ENCODE measurements around the gene AICDA. TPM values are rescaled to one million over a fixed set of nuclear protein-coding genes. Genes with fewer than 3 reads are reported as not detected.
"Not testable (repeated sequence)": the region's sequence is repeated elsewhere in the genome, so short reads cannot be mapped to it uniquely, and the experiment has no call there.

AICDA gene
- polyA plus RNA-seq, 3 donors, result 0.13 to 0.15 TPM; not detected in 1

DNA sequence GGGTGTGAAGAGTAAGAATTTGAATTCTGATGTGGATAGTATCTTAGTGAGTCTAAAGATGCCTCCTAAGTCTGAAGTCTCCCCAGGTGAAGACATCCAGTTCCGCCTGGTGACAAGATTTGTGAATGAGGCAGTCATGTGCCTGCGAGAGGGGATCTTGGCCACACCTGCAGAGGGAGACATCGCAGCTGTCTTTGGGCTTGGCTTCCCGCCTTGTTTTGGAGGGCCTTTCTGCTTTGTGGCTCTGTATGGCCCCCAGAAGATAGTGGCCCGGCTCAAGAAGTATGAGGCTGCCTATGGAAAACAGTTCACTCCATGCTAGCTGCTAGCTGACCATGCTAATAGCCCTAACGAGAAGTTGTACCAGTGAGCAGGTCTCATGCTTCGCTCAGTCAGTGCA is 24.6 kb upstream of the AICDA start:
- Histone ChIP-seq H3K9ac (ENCODE audit: insufficient read depth, low read length, poor library complexity, severe bottlenecking) (no peak overlapping the region), H3K36me3 (replicated peaks in 1 of 2; ENCODE audit: control insufficient read depth in 1 of 2, insufficient read depth in 2 of 2, low read length in 2 of 2) (no peaks in the 10 kb centered on the region), H3K4me2 (replicated peaks; ENCODE audit: extremely low read depth, low read length, poor library complexity, severe bottlenecking) (no peak overlapping the region), H3K4me3 (replicated peaks in 1 of 3; ENCODE audit: low read depth in 2 of 3, low read length in 3 of 3) (no peak overlapping the region), H3K9me3 (replicated peaks in 1 of 2; ENCODE audit: control insufficient read depth in 1 of 2, insufficient read depth in 1 of 2, low read length in 2 of 2) (no peaks in the 10 kb centered on the region), H3K4me1 (ENCODE audit: control insufficient read depth in 1 of 2, insufficient read depth in 2 of 2, low read length in 2 of 2) (no peaks in the 10 kb centered on the region), H3K27ac (ENCODE audit: low read depth in 1 of 2, low read length in 2 of 2) (no peak overlapping the region), H3K79me2 (ENCODE audit: insufficient read depth, low read length) (no peaks in the 10 kb centered on the region), H3K27me3 (ENCODE audit: control insufficient read depth in 2 of 2, insufficient read depth in 2 of 2, low read length in 2 of 2) (no peaks in the 10 kb centered on the region), H4K20me1 (ENCODE audit: insufficient read depth, low read length) (no peaks in the 10 kb centered on the region), H2AFZ (ENCODE audit: insufficient read depth, low read depth, low read length, poor library complexity, severe bottlenecking) (no peak overlapping the region)
- no peaks in the 10 kb centered on the region for H3K36me3 Mint-ChIP-seq
- no peaks in the 10 kb centered on the region for H3K4me1 Mint-ChIP-seq
- peaks cover 0 to 4% (median 1%) of the 10 kb centered on the region in 3 donors for H3K27me3 Mint-ChIP-seq (ENCODE audit: low read depth in 3 of 3)
- peak overlapping the region in 1 of 7 donors; percentile 62 for H3K27ac Mint-ChIP-seq
- TF ChIP-seq, protein P1, sequence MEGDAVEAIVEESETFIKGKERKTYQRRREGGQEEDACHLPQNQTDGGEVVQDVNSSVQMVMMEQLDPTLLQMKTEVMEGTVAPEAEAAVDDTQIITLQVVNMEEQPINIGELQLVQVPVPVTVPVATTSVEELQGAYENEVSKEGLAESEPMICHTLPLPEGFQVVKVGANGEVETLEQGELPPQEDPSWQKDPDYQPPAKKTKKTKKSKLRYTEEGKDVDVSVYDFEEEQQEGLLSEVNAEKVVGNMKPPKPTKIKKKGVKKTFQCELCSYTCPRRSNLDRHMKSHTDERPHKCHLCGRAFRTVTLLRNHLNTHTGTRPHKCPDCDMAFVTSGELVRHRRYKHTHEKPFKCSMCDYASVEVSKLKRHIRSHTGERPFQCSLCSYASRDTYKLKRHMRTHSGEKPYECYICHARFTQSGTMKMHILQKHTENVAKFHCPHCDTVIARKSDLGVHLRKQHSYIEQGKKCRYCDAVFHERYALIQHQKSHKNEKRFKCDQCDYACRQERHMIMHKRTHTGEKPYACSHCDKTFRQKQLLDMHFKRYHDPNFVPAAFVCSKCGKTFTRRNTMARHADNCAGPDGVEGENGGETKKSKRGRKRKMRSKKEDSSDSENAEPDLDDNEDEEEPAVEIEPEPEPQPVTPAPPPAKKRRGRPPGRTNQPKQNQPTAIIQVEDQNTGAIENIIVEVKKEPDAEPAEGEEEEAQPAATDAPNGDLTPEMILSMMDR (IDR thresholded peaks at IDR 0.05), result no peak
- H3K4me3 Mint-ChIP-seq, result no peak overlapping the region
- peaks cover 0 to 11% (median 1%) of the 10 kb centered on the region in 7 donors for H3K9me3 Mint-ChIP-seq
- intact Hi-C loops (cut with micrococcal nuclease), result no loop called here
- 97% methylated on average over 7 of the region's 7 CpGs for WGBS (ENCODE audit: insufficient coverage)
- no peak for DNase-seq

DNA sequence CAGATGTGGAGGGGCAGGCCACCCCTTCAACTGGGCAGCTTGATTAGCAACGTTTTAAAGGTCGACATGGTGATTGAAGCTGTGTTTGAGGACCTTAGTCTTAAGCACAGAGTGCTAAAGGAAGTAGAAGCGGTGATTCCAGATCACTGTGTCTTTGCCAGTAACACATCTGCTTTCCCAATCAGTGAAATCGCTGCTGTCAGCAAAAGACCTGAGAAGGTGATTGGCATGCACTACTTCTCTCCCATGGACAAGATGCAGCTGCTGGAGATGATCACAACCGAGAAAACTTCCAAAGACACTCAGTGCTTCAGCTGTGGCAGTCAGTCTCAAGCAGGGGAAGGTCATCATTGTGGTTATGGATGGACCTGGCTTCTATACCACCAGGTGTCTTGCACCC is 23.9 kb upstream of the AICDA start:
- no peak for DNase-seq
- peaks cover 0 to 10% (median 1%) of the 10 kb centered on the region in 7 donors for H3K9me3 Mint-ChIP-seq

DNA sequence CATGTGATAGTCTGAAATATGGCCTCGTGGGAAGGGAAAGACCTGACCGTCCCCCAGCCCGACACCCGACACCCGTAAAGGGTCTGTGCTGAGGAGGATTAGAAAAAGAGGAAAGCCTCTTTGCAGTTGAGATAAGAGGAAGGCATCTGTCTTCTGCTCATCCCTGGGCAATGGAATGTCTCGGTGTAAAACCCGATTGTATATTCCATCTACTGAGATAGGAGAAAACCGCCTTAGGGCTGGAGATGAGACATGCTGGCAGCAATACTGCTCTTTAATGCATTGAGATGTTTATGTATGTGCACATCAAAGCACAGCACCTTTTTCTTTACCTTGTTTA is 23.3 kb upstream of the AICDA start:
- H3K4me3 Mint-ChIP-seq; H3K79me2 ChIP-seq (ENCODE audit: insufficient read depth, low read length); H3K4me3 ChIP-seq (replicated peaks in 1 of 3; ENCODE audit: low read depth in 2 of 3, low read length in 3 of 3); H3K9ac ChIP-seq (ENCODE audit: insufficient read depth, low read length, poor library complexity, severe bottlenecking); H3K27me3 ChIP-seq (ENCODE audit: control insufficient read depth in 2 of 2, insufficient read depth in 2 of 2, low read length in 2 of 2); DNase-seq; H3K9me3 Mint-ChIP-seq; H3K9me3 ChIP-seq (replicated peaks in 1 of 2; ENCODE audit: control insufficient read depth in 1 of 2, insufficient read depth in 1 of 2, low read length in 2 of 2); H3K4me2 ChIP-seq (replicated peaks; ENCODE audit: extremely low read depth, low read length, poor library complexity, severe bottlenecking); H3K4me1 ChIP-seq (ENCODE audit: control insufficient read depth in 1 of 2, insufficient read depth in 2 of 2, low read length in 2 of 2); H3K27ac Mint-ChIP-seq; intact Hi-C loops (cut with micrococcal nuclease); H3K27me3 Mint-ChIP-seq (ENCODE audit: low read depth in 3 of 3); H4K20me1 ChIP-seq (ENCODE audit: insufficient read depth, low read length); H3K36me3 ChIP-seq (replicated peaks in 1 of 2; ENCODE audit: control insufficient read depth in 1 of 2, insufficient read depth in 2 of 2, low read length in 2 of 2); H3K36me3 Mint-ChIP-seq; H3K27ac ChIP-seq (ENCODE audit: low read depth in 1 of 2, low read length in 2 of 2); H3K4me1 Mint-ChIP-seq; H2AFZ ChIP-seq (ENCODE audit: insufficient read depth, low read depth, low read length, poor library complexity, severe bottlenecking): not testable (repeated sequence)
- WGBS (ENCODE audit: insufficient coverage), result 89% methylated on average over 5 of the region's 8 CpGs

More for the DNA sequence above, 23.9 kb upstream of the AICDA start:
- H3K36me3 ChIP-seq (replicated peaks in 1 of 2; ENCODE audit: control insufficient read depth in 1 of 2, insufficient read depth in 2 of 2, low read length in 2 of 2), result no peaks in the 10 kb centered on the region
- no peak overlapping the region for H2AFZ ChIP-seq (ENCODE audit: insufficient read depth, low read depth, low read length, poor library complexity, severe bottlenecking)
- H4K20me1 ChIP-seq (ENCODE audit: insufficient read depth, low read length), result no peaks in the 10 kb centered on the region
- H3K27me3 ChIP-seq (ENCODE audit: control insufficient read depth in 2 of 2, insufficient read depth in 2 of 2, low read length in 2 of 2), result no peaks in the 10 kb centered on the region
- H3K9ac ChIP-seq (ENCODE audit: insufficient read depth, low read length, poor library complexity, severe bottlenecking), result no peak overlapping the region
- no peaks in the 10 kb centered on the region for H3K79me2 ChIP-seq (ENCODE audit: insufficient read depth, low read length)
- Mint-ChIP-seq H3K27ac (peak overlapping the region in 1 of 7 donors; percentile 62), H3K36me3 (no peaks in the 10 kb centered on the region), H3K4me3 (no peak overlapping the region), H3K4me1 (no peaks in the 10 kb centered on the region), H3K27me3 (ENCODE audit: low read depth in 3 of 3) (peaks cover 0 to 2% (median under 1%) of the 10 kb centered on the region in 3 donors)
- TF ChIP-seq, protein P1 (IDR thresholded peaks at IDR 0.05), result no peak
- 92% methylated on average over 2 of the region's 5 CpGs for whole genome bisulfite sequencing (ENCODE audit: insufficient coverage)
- no peak overlapping the region for H3K4me3 ChIP-seq (replicated peaks in 1 of 3; ENCODE audit: low read depth in 2 of 3, low read length in 3 of 3)
- H3K9me3 ChIP-seq (replicated peaks in 1 of 2; ENCODE audit: control insufficient read depth in 1 of 2, insufficient read depth in 1 of 2, low read length in 2 of 2), result no peaks in the 10 kb centered on the region
- H3K27ac ChIP-seq (ENCODE audit: low read depth in 1 of 2, low read length in 2 of 2), result no peak overlapping the region
- no peaks in the 10 kb centered on the region for H3K4me1 ChIP-seq (ENCODE audit: control insufficient read depth in 1 of 2, insufficient read depth in 2 of 2, low read length in 2 of 2)
- intact Hi-C loops (cut with micrococcal nuclease), result no loop called here
- H3K4me2 ChIP-seq (replicated peaks; ENCODE audit: extremely low read depth, low read length, poor library complexity, severe bottlenecking), result no peak overlapping the region

All from CD14-positive monocyte (primary cell).